GM13976 (cell line): ENCODE measurements around the gene SMIM32.

Experiments used
- DNase-seq: peaks from one replicate; pipeline ENCODE4 v3.0.0; 2012; ENCODE audit warnings: low spot score
- in situ Hi-C: fragments of 300-500 bp; cut with MboI; formaldehyde crosslinking; loops from one replicate; pipeline ENCODE4 v1.12.0; 2022; ENCODE audit warnings: low sequenced_read_pairs, mixed read lengths, inconsistent platforms; ENCODE audit not compliant: unreplicated experiment
- TF ChIP-seq, protein P1 (sequence below): IDR thresholded peaks from 2 replicates; pipeline ENCODE4 v1.5.1; 2012; ENCODE audit warnings: borderline replicate concordance, mild to moderate bottlenecking; ENCODE audit not compliant: insufficient read depth; ENCODE audit errors: extremely low read depth, missing control alignments, control extremely low read depth

SMIM32 gene

GRCh38 chr5:136190904-136191303 lies 2.1 kb downstream of the SMIM32 start:
- TF ChIP-seq, protein P1, sequence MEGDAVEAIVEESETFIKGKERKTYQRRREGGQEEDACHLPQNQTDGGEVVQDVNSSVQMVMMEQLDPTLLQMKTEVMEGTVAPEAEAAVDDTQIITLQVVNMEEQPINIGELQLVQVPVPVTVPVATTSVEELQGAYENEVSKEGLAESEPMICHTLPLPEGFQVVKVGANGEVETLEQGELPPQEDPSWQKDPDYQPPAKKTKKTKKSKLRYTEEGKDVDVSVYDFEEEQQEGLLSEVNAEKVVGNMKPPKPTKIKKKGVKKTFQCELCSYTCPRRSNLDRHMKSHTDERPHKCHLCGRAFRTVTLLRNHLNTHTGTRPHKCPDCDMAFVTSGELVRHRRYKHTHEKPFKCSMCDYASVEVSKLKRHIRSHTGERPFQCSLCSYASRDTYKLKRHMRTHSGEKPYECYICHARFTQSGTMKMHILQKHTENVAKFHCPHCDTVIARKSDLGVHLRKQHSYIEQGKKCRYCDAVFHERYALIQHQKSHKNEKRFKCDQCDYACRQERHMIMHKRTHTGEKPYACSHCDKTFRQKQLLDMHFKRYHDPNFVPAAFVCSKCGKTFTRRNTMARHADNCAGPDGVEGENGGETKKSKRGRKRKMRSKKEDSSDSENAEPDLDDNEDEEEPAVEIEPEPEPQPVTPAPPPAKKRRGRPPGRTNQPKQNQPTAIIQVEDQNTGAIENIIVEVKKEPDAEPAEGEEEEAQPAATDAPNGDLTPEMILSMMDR, result no peak
- no peak for DNase-seq
- in situ Hi-C loops, result no loop called here

- TF ChIP-seq, protein P1, result no peak
- in situ Hi-C loops, result no loop called here
- DNase-seq, result no peak
These were observed 2.8 kb downstream of the SMIM32 start for GRCh38 chr5:136190091-136190720.

GRCh38 chr5:136188859-136189258 lies 4.1 kb downstream of the SMIM32 start:
- in situ Hi-C loops, result no loop called here
- DNase-seq, result no peak
- TF ChIP-seq, protein P1, result no peak

- in situ Hi-C loops, result no loop called here
- no peak for DNase-seq
- TF ChIP-seq, protein P1, result no peak
These were observed 6.2 kb downstream of the SMIM32 start for GRCh38 chr5:136186796-136187195.

DNA sequence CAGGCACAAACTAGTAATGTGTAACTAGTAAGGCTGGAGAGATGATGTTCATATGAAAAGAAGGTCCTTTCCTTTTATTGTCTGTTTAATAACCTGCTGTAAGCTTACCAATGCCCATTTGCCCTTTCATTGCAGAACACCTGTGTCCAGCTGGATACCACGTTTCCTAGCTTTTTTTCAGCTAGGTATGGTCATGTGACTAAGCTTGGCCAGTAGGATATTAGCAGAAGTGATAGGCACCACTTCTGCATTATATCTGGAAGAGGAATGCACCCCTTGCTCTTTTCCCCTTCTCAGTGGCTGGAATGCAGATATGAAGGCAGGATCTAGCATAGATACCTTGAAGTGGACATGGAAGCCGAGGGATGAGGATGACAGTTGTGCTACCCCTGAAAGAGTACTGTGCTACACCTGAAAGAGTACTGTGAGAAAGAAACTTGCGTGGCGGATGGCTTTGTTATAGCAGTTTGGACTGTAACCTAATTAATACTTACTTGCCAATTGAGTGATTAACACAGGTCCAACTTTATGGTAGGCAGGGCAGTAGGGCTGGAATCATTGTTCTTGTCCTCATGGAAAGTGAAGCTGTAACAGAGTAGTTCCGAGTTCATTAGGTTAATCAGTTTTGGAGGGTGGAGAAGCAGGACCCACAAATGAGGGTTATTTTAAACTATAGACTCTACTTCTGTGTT lies 6.8 kb downstream of the SMIM32 start:
- no peak for DNase-seq
- TF ChIP-seq, protein P1, result no peak
- in situ Hi-C loops, result no loop called here

DNA sequence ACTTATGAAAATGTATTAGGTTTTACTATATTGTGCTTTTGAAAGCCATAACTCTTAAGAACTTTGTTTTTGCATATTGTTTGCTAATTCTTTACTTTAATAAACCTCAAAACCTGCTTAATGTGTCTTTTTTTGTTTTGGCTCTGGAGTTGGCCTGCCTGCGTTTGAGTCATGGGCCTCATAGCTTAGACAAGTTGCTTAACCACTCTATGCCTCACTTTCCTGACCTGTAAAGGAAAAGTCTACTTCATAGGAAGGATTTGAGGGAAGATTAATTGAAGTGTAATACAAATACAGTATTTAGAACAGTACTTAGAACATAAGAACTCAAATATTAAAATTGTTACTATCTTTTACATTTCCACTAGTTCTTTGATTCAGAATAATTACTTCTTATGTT lies 10.3 kb downstream of the SMIM32 start:
- in situ Hi-C loops, result no loop called here
- DNase-seq, result no peak
- TF ChIP-seq, protein P1, result no peak
